LoVo (cell line): ENCODE data around the gene CTDSPL.
"Not testable (repeated sequence)": the region's sequence is repeated elsewhere in the genome, so short reads cannot be mapped to it uniquely, and the experiment has no call there.

Source experiments
- DNase-seq: peaks from one replicate; pipeline ENCODE4 v3.0.0-alpha.2; 2016; ENCODE audit warnings: low spot score

Gene CTDSPL

GRCh38 chr3:37861620-37862041 lies at the start of gene CTDSPL:
Gene CTDSPL, plus strand, starts transcription at chr3:37861880. Its CDS starts 320 bp downstream, at chr3:37862200.
- peak; percentile 41 for DNase-seq

GRCh38 chr3:37812499-37812896 lies 49.2 kb upstream of the CTDSPL start:
- DNase-seq: no peak

GRCh38 chr3:37813403-37813802 lies 48.3 kb upstream of the CTDSPL start:
- no peak for DNase-seq

GRCh38 chr3:37814547-37814946 lies 47.1 kb upstream of the CTDSPL start:
- DNase-seq: no peak

GRCh38 chr3:37815156-37815555 lies 46.5 kb upstream of the CTDSPL start:
- DNase-seq: not testable (repeated sequence)

GRCh38 chr3:37816271-37816670 lies 45.4 kb upstream of the CTDSPL start:
- no peak for DNase-seq

GRCh38 chr3:37819591-37819990 lies 42.1 kb upstream of the CTDSPL start:
- no peak for DNase-seq

- DNase-seq: no peak
Measured at GRCh38 chr3:37820286-37820685, 41.4 kb upstream of the CTDSPL start.

GRCh38 chr3:37823189-37823588 lies 38.5 kb upstream of the CTDSPL start:
- no peak for DNase-seq

- no peak for DNase-seq
Measured at GRCh38 chr3:37824090-37824953, 37.4 kb upstream of the CTDSPL start.

GRCh38 chr3:37824954-37825328 lies 36.7 kb upstream of the CTDSPL start:
- no peak for DNase-seq

GRCh38 chr3:37825744-37826400 lies 35.8 kb upstream of the CTDSPL start:
- DNase-seq: no peak

- DNase-seq: no peak
Measured at GRCh38 chr3:37826502-37826901, 35.2 kb upstream of the CTDSPL start.

- DNase-seq: no peak
Measured at GRCh38 chr3:37826933-37827332, 34.7 kb upstream of the CTDSPL start.

- DNase-seq: no peak
Measured at GRCh38 chr3:37832480-37832879, 29.2 kb upstream of the CTDSPL start.

GRCh38 chr3:37833302-37834186 lies 28.1 kb upstream of the CTDSPL start:
- no peak for DNase-seq

GRCh38 chr3:37836589-37836988 lies 25.1 kb upstream of the CTDSPL start:
- DNase-seq: no peak

GRCh38 chr3:37847689-37848088 lies 14.0 kb upstream of the CTDSPL start:
- no peak for DNase-seq

GRCh38 chr3:37849146-37849923 lies 12.3 kb upstream of the CTDSPL start:
- DNase-seq: no peak

- no peak for DNase-seq
Measured at GRCh38 chr3:37852097-37852496, 9.6 kb upstream of the CTDSPL start.

GRCh38 chr3:37852771-37853170 lies 8.9 kb upstream of the CTDSPL start:
- DNase-seq: no peak
